ENCODE results near the gene KRTAP5-2.
"Not testable (repeated sequence)": the region's sequence is repeated elsewhere in the genome, so short reads cannot be mapped to it uniquely, and the experiment has no call there.

The KRTAP5-2 gene

GRCh38 chr11:1625541-1625940 lies 27.4 kb upstream of the KRTAP5-2 start:
- DNase-seq, result no peak

GRCh38 chr11:1624621-1625020 lies 26.5 kb upstream of the KRTAP5-2 start:
- no peak for DNase-seq

GRCh38 chr11:1623716-1624115 lies 25.6 kb upstream of the KRTAP5-2 start:
- DNase-seq, result no peak

- DNase-seq, result no peak
Observed at GRCh38 chr11:1622086-1622485, 24.0 kb upstream of the KRTAP5-2 start, which contains the start of gene KRTAP5-4. Gene KRTAP5-4 (minus strand): TSS chr11:1622138. CDS start chr11:1622093, 45 bp downstream.

- no peak for DNase-seq
Observed at GRCh38 chr11:1619449-1619848, 21.4 kb upstream of the KRTAP5-2 start.

- no peak for DNase-seq
Observed at GRCh38 chr11:1618231-1618630, 20.1 kb upstream of the KRTAP5-2 start.

- DNase-seq, result peak; percentile 17
Observed at GRCh38 chr11:1608363-1608762, 10.3 kb upstream of the KRTAP5-2 start, which contains the start of gene KRTAP5-3. Gene KRTAP5-3 (minus strand): TSS chr11:1608463. CDS start chr11:1608385, 78 bp downstream.

GRCh38 chr11:1607901-1608300 lies 9.8 kb upstream of the KRTAP5-2 start:
- DNase-seq, result not testable (repeated sequence)

- DNase-seq, result not testable (repeated sequence)
Observed at GRCh38 chr11:1607156-1607845, 9.2 kb upstream of the KRTAP5-2 start.

GRCh38 chr11:1605923-1606322 lies 7.8 kb upstream of the KRTAP5-2 start:
- not testable (repeated sequence) for DNase-seq

- no peak for DNase-seq
Observed at GRCh38 chr11:1604711-1605110, 6.6 kb upstream of the KRTAP5-2 start.

- no peak for DNase-seq
Observed at GRCh38 chr11:1604181-1604580, 6.1 kb upstream of the KRTAP5-2 start.

- DNase-seq, result peak; percentile 41
Observed at GRCh38 chr11:1603629-1604028, 5.5 kb upstream of the KRTAP5-2 start.

GRCh38 chr11:1601663-1602062 lies 3.6 kb upstream of the KRTAP5-2 start:
- DNase-seq, result not testable (repeated sequence)

GRCh38 chr11:1600626-1601025 lies 2.5 kb upstream of the KRTAP5-2 start:
- no peak for DNase-seq

- DNase-seq, result no peak
Observed at GRCh38 chr11:1598816-1599215, 722 bp upstream of the KRTAP5-2 start.

GRCh38 chr11:1598406-1598805 lies 312 bp upstream of the KRTAP5-2 start:
- peak; percentile 47 for DNase-seq

GRCh38 chr11:1597331-1597993 lies 632 bp downstream of the KRTAP5-2 start:
- no peak for DNase-seq

GRCh38 chr11:1596576-1597121 lies 1.4 kb downstream of the KRTAP5-2 start:
- DNase-seq, result not testable (repeated sequence)

- not testable (repeated sequence) for DNase-seq
Observed at GRCh38 chr11:1595994-1596575, 2.0 kb downstream of the KRTAP5-2 start.

- peak; percentile 25 for DNase-seq
Observed at GRCh38 chr11:1592628-1593027, 5.5 kb downstream of the KRTAP5-2 start.

GRCh38 chr11:1589996-1590395 lies 8.1 kb downstream of the KRTAP5-2 start:
- DNase-seq, result no peak

- DNase-seq, result not testable (repeated sequence)
Observed at GRCh38 chr11:1589191-1589963, 8.7 kb downstream of the KRTAP5-2 start.
